Stomach smooth muscle (tissue), 2 donors: ENCODE data around the gene PDLIM5.
A peak's percentile ranks its signal among the peaks of the same experiment; 100 is the strongest.

Experiments used
- H3K27ac ChIP-seq: one replicate; pipeline ENCODE4 v1.7.0; 2013; ENCODE audit warnings: mild to moderate bottlenecking, low read length, inconsistent platforms
- H3K27me3 ChIP-seq, 2 donors: one replicate each; pipeline ENCODE4 v1.7.0; 2013; ENCODE audit warnings: low read length in 2 of 2; ENCODE audit not compliant: insufficient read depth in 2 of 2, control insufficient read depth in 1 of 2
- H3K36me3 ChIP-seq, 2 donors: one replicate each; pipeline ENCODE4 v1.7.0; 2013; ENCODE audit warnings: low read length in 2 of 2; ENCODE audit not compliant: control insufficient read depth in 2 of 2, insufficient read depth in 2 of 2
- H3K4me1 ChIP-seq: one replicate; pipeline ENCODE4 v1.7.0; 2013; ENCODE audit warnings: low read length; ENCODE audit not compliant: control insufficient read depth, insufficient read depth
- H3K4me3 ChIP-seq, 2 donors: one replicate each; pipeline ENCODE4 v1.7.0; 2013; ENCODE audit warnings: low read length in 2 of 2
- H3K9ac ChIP-seq, 2 donors: one replicate each; pipeline ENCODE4 v1.7.0; 2013; ENCODE audit warnings: low read length in 2 of 2, mild to moderate bottlenecking in 1 of 2
- H3K9me3 ChIP-seq, 2 donors: one replicate each; pipeline ENCODE4 v1.7.0; 2013; ENCODE audit warnings: low read length in 2 of 2; ENCODE audit not compliant: control insufficient read depth in 2 of 2
- donor health status: healthy.
- donor health status: Pancreatic carcinoma.

The PDLIM5 gene

GRCh38 chr4:94523033-94523580 lies 71.4 kb downstream of the PDLIM5 start:
- no peak overlapping the region for H3K27ac ChIP-seq

DNA sequence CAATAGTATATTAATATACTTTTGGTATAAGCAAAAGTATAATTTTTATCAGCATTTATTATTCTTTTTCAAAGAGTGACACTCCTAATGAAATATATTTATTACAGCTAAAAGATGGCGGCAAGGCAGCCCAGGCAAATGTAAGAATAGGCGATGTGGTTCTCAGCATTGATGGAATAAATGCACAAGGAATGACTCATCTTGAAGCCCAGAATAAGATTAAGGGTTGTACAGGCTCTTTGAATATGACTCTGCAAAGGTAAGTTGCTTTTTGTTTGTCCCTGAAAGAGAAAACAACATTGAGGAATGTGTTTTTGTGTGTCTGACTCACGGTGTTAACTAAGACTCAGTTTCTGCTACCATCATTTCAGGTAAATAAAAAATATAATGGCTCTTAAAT lies 71.9 kb downstream of the PDLIM5 start:
- H3K4me1 ChIP-seq: peaks cover 8% of the 10 kb centered on the region
- no peak overlapping the region for H3K9ac ChIP-seq
- no peaks in the 10 kb centered on the region for H3K36me3 ChIP-seq
- no peak overlapping the region for H3K27ac ChIP-seq
- H3K27me3 ChIP-seq: no peaks in the 10 kb centered on the region
- H3K9me3 ChIP-seq: no peaks in the 10 kb centered on the region
- H3K4me3 ChIP-seq: no peak overlapping the region

More at GRCh38 chr4:94523033-94523580, 71.4 kb downstream of the PDLIM5 start:
- H3K9ac ChIP-seq: no peak overlapping the region
- H3K9me3 ChIP-seq: no peaks in the 10 kb centered on the region
- no peaks in the 10 kb centered on the region for H3K27me3 ChIP-seq
- peaks cover 8% of the 10 kb centered on the region for H3K4me1 ChIP-seq
- no peaks in the 10 kb centered on the region for H3K36me3 ChIP-seq
- no peak overlapping the region for H3K4me3 ChIP-seq

DNA sequence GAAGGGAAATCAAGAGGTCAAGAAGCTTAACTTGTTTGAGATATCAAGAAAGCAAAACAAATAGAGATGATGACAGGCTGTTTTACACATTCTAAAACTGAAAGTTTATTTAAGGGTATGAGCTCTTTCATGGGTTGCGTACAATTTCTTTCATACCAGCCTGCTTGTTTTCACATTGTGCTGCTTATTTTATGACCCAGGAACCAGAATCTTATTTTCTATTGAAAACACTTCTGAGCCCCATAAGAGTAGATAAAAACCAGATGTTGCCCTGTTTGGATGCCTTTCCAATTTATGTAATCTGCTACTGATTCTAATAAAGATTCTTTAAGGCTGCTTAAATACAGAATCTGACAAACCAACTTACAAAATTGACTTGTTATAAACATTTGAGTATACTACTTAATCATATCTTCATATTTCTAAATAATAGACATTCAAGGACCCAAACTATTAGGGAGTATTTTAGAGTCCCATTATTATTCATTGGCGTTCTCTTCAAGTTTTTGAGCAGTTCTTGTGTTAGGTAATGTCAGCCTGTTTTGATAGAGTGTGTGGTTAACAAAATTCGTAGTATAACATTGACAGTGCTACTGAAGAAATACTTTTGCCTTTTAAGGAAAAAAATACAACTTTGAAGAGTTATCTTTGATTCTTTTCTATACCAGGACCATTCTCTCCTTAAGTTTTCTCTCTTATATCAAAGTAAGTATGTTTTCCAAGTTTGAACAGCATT lies 74.4 kb downstream of the PDLIM5 start:
- no peaks in the 10 kb centered on the region for H3K27me3 ChIP-seq
- peak overlapping the region; percentile 18 for H3K27ac ChIP-seq
- peak overlapping the region in 1 of 2 donors; percentile 42 for H3K9ac ChIP-seq
- H3K9me3 ChIP-seq: no peaks in the 10 kb centered on the region
- H3K4me1 ChIP-seq: peaks cover 5% of the 10 kb centered on the region
- peak overlapping the region; percentile 9 to 29 for H3K4me3 ChIP-seq
- H3K36me3 ChIP-seq: no peaks in the 10 kb centered on the region

GRCh38 chr4:94527556-94528233 lies 76.0 kb downstream of the PDLIM5 start:
- peaks cover 5% of the 10 kb centered on the region for H3K4me1 ChIP-seq
- no peaks in the 10 kb centered on the region for H3K27me3 ChIP-seq
- H3K27ac ChIP-seq: no peak overlapping the region
- H3K9me3 ChIP-seq: no peaks in the 10 kb centered on the region
- H3K4me3 ChIP-seq: no peak overlapping the region
- H3K9ac ChIP-seq: no peak overlapping the region
- no peaks in the 10 kb centered on the region for H3K36me3 ChIP-seq

DNA sequence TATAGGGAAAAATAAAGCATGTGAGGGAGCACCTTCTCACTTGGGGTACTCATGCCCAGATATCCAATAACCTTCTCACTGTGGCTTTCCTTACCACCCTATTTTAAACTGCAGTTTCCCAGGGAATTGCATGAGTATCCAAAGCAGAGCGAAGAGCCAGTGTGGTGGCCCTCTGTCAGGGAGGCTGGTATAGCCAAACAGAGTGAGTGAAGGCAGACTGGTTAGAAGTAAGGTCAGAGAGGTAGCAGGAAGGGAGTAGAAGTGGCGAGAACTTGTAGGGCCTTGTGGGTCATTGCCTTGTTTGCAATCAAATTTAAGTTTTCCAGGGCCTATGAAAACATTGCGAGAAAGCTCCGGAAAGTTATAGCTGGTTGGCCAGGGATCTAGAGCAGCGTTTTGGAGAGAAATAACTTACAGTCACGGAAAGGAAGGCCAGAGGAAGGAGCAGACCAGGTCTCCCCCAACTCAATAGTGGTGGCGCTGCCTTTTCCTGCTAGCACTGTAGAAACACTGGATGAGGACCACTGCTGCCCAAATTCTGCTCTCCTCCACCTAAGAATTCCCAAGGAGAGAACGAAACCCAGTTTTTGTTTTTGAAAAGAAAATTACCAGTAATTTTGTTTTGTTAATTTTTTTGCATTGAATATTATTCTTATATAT lies 77.2 kb downstream of the PDLIM5 start:
- H3K27me3 ChIP-seq: no peaks in the 10 kb centered on the region
- peaks cover 5% of the 10 kb centered on the region for H3K4me1 ChIP-seq
- no peaks in the 10 kb centered on the region for H3K36me3 ChIP-seq
- H3K4me3 ChIP-seq: no peak overlapping the region
- H3K9ac ChIP-seq: no peak overlapping the region
- H3K9me3 ChIP-seq: no peaks in the 10 kb centered on the region
- H3K27ac ChIP-seq: no peak overlapping the region

DNA sequence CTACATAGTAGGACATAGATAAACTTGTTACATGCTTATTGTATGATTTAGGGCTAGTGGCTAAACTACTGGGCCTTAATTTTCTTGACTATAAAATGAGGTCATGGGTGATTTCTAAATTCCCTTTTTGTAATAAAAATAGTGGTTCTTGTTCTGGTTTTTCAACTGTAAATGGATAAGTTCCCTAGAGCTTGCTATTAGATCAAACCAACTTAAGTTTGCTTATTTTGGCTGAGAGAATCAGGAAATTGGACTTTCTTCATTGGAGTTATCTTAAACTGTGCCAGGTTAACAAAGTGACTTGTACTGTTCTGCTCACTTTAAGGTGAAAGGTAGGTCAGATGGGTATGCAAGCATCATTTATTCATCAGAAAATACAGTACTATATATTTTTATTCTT lies 78.3 kb downstream of the PDLIM5 start:
- peaks cover 7% of the 10 kb centered on the region for H3K4me1 ChIP-seq
- H3K27ac ChIP-seq: no peak overlapping the region
- H3K9ac ChIP-seq: no peak overlapping the region
- H3K4me3 ChIP-seq: no peak overlapping the region
- H3K9me3 ChIP-seq: no peaks in the 10 kb centered on the region
- no peaks in the 10 kb centered on the region for H3K36me3 ChIP-seq
- H3K27me3 ChIP-seq: no peaks in the 10 kb centered on the region

DNA sequence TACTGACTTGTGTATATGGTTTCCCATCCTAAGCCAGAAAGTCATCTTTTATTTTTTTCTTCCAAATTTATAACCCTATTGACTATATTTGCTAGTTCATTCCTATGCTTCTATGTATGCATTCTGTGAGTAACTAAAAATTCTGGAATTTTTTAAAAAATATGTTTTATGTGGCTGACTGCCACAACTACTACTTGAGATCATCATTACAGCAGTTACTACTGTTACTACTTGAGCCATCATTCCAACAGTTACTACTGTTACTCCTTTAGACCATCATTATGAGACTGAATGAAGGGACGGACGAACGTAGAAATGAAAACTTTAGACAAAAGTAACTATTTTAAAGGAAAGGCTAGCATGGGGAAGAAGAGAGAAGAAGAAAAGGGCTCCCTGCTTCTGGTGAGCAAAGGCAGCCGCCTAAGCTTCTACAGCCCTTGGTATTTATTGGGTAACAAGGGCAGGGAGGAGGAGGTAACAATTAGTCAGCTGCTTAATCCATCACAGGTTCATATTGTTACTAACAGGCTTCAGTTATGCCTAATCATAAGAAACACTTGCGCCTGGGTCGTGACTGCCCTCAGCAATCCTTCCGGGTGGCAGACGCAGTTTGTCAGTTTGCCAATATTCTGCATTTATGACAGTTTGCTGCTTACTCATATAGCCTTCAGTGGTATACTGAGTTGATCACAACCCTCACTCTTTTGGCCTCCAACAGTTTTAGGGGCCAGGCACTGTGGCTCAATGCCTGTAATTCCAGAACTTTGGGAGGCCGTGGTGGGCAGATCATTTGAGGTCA lies 80.4 kb downstream of the PDLIM5 start:
- Histone ChIP-seq H3K9me3 (no peaks in the 10 kb centered on the region), H3K36me3 (no peaks in the 10 kb centered on the region), H3K27me3 (no peaks in the 10 kb centered on the region), H3K9ac (no peak overlapping the region), H3K4me1 (peaks cover 9% of the 10 kb centered on the region), H3K27ac (no peak overlapping the region), H3K4me3 (no peak overlapping the region)

GRCh38 chr4:94533405-94534223 lies 81.9 kb downstream of the PDLIM5 start:
- Histone ChIP-seq H3K27ac (no peak overlapping the region), H3K4me1 (peaks cover 6% of the 10 kb centered on the region), H3K9ac (no peak overlapping the region), H3K9me3 (no peaks in the 10 kb centered on the region), H3K4me3 (no peak overlapping the region), H3K27me3 (no peaks in the 10 kb centered on the region), H3K36me3 (no peaks in the 10 kb centered on the region)

DNA sequence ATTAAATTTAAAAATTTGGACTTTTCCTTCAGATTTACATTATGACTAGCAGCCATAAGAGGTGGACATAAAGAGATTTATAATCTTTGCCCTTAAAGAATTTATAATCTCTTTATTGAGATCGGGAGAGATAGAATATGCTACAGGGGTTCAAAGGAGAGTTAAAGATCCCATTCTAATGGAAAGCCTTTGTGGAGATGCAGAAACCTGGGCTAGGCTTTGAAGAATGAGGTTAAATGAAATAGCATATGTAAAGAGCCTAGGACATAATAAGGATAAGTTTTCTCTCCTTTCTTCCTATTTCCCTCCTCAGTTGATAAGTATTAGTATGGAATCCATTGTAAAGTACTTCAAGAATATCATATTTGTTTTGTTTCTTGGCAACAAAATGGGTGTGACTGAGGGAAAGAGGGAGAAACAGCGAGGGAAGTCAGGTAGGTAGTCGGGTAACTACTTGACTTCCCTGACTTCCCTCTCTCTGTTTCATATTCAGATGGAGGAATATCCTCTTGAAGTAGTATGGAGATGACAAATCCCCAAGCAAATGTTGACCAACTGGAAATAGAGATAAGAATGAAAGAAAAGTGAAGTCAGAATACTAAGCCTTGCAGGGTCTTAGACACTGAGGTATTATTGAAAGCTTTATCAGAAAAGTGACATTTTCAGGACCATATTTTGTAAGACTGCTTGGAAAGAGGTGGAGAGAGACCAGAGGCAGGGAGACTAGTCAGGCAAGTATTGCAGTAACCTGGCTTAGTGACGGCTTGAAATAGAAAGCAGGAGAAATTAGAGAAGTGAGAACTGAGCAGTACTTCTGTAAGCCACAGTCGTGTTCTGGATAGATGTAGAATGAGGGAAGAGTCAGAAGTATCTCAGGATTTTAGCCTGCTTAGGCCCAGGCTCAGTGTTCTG lies 82.9 kb downstream of the PDLIM5 start:
- Histone ChIP-seq H3K4me1 (peaks cover 6% of the 10 kb centered on the region), H3K9me3 (no peaks in the 10 kb centered on the region), H3K36me3 (no peaks in the 10 kb centered on the region), H3K27me3 (no peaks in the 10 kb centered on the region), H3K9ac (no peak overlapping the region), H3K4me3 (peak overlapping the region in 1 of 2 donors; percentile 28), H3K27ac (no peak overlapping the region)
